ENCODE results near the gene ZNF185. TPM values are rescaled to one million over a fixed set of nuclear protein-coding genes. Genes with fewer than 3 reads are reported as not detected.
A peak's percentile ranks its signal among the peaks of the same experiment; 100 is the strongest.

Gene ZNF185
- total and polyA plus RNA-seq, 4 donors = 3.7 to 8.9 (median 7.5) TPM

DNA sequence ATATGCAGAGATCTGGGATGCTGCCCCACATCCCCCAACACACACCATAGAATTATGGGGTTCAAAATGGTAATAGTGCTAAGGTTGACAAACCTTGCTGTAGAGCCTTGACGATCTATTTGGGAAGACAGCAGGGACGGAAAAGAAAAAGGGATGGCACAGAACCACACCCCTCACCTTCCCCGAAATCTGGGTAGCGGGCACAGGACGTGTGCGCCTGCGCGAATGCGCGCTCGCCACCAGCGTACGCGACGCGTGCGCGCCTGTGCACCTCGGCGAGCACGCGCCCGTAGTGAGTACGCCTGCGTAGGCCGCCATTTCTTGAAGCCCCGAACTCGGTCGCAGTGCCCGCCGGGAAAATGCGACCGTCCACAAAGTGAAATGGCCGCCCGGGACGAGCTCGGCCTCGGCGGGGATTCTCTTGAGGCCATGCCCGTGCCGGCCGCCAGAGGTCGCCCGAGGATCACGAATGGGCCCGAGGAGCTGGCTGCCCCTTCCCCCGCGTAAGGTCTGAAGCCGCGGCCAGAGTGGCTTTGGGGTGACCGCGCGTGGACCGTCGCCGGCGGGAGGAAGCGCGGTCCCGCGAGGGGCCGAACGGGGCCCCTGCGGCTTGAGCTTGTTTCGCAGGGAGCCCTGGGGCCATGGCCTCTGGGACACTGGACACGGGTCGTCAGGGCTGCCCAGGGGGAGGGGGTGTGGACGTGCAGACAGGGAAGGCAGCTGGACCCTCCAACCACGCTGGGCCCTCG lies 43.6 kb downstream of the ZNF185 start:
- peak; percentile 68 to 98 (median 83) for DNase-seq (ENCODE audit: low read depth in 4 of 6, low spot score in 6 of 6)
- Histone ChIP-seq H3K27ac (ENCODE audit: low read depth, low read length) (peak overlapping the region; percentile 76), H3K27me3 (ENCODE audit: control insufficient read depth, insufficient read depth, low read length) (no peaks in the 10 kb centered on the region), H3K4me1 (ENCODE audit: control insufficient read depth, insufficient read depth, low read length) (peaks cover 4% of the 10 kb centered on the region), H3K9me3 (ENCODE audit: control insufficient read depth, insufficient read depth, low read length) (no peaks in the 10 kb centered on the region), H3K4me3 (ENCODE audit: low read depth, low read length) (peak overlapping the region; percentile 57), H3K36me3 (ENCODE audit: control insufficient read depth, insufficient read depth, low read length) (peaks cover 7% of the 10 kb centered on the region)
- WGBS (ENCODE audit: insufficient coverage) = 21% methylated on average over 67 of the region's 70 CpGs

DNA sequence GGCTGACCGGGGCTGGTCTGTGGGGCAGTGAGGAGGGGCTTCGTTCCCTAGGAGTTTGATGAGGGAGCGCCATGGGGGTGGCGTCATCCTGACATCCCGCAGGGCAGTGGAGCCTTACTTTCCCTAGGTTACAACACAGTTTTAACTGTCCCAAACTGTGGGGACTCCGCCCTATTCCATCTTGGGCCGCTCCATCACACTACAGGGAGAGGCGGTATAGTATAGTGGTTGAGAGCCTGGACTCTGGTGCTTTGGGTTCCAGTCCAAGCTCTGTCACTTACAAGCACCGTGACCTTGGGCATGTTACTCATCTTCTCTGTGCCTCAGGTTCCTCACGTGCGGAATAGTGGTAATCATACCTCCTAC lies 44.2 kb downstream of the ZNF185 start:
- Histone ChIP-seq H3K9me3 (ENCODE audit: control insufficient read depth, insufficient read depth, low read length) (no peaks in the 10 kb centered on the region), H3K4me3 (ENCODE audit: low read depth, low read length) (peak overlapping the region; percentile 57), H3K4me1 (ENCODE audit: control insufficient read depth, insufficient read depth, low read length) (peaks cover 4% of the 10 kb centered on the region), H3K36me3 (ENCODE audit: control insufficient read depth, insufficient read depth, low read length) (peaks cover 12% of the 10 kb centered on the region), H3K27ac (ENCODE audit: low read depth, low read length) (peak overlapping the region; percentile 76), H3K27me3 (ENCODE audit: control insufficient read depth, insufficient read depth, low read length) (no peaks in the 10 kb centered on the region)
- DNase-seq (ENCODE audit: low read depth in 4 of 6, low spot score in 6 of 6) = peak in 1 of 6 donors; percentile 0
- no CpG with 5 or more reads among the region's 11 CpGs for WGBS (ENCODE audit: insufficient coverage)

DNA sequence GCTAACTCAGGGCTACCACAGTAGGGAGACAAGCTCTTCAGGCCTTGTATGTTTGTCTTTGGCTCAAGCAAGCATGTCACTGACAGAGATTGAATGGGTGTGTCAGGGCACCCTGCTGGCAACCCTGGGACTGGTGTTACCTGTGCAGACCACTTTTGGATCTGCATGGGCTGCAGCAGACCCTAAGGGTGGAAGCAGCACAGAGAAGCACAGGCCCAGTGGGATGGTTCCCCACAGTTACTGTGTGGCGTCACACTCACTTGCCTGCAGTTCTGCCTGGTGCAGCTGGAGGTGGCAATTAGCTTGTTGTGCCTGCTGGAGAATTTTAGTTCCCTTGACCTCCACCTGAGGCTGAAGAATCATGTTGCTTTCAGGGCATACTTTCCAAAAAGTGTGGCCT lies 46.0 kb downstream of the ZNF185 start:
- Histone ChIP-seq H3K27ac (ENCODE audit: low read depth, low read length) (no peak overlapping the region), H3K27me3 (ENCODE audit: control insufficient read depth, insufficient read depth, low read length) (no peaks in the 10 kb centered on the region), H3K36me3 (ENCODE audit: control insufficient read depth, insufficient read depth, low read length) (peaks cover 12% of the 10 kb centered on the region), H3K9me3 (ENCODE audit: control insufficient read depth, insufficient read depth, low read length) (no peaks in the 10 kb centered on the region), H3K4me3 (ENCODE audit: low read depth, low read length) (no peak overlapping the region), H3K4me1 (ENCODE audit: control insufficient read depth, insufficient read depth, low read length) (peaks cover 4% of the 10 kb centered on the region)
- DNase-seq (ENCODE audit: low read depth in 4 of 6, low spot score in 6 of 6) = no peak
- WGBS (ENCODE audit: insufficient coverage) = 75% methylated on average over 1 of the region's 1 CpG

DNA sequence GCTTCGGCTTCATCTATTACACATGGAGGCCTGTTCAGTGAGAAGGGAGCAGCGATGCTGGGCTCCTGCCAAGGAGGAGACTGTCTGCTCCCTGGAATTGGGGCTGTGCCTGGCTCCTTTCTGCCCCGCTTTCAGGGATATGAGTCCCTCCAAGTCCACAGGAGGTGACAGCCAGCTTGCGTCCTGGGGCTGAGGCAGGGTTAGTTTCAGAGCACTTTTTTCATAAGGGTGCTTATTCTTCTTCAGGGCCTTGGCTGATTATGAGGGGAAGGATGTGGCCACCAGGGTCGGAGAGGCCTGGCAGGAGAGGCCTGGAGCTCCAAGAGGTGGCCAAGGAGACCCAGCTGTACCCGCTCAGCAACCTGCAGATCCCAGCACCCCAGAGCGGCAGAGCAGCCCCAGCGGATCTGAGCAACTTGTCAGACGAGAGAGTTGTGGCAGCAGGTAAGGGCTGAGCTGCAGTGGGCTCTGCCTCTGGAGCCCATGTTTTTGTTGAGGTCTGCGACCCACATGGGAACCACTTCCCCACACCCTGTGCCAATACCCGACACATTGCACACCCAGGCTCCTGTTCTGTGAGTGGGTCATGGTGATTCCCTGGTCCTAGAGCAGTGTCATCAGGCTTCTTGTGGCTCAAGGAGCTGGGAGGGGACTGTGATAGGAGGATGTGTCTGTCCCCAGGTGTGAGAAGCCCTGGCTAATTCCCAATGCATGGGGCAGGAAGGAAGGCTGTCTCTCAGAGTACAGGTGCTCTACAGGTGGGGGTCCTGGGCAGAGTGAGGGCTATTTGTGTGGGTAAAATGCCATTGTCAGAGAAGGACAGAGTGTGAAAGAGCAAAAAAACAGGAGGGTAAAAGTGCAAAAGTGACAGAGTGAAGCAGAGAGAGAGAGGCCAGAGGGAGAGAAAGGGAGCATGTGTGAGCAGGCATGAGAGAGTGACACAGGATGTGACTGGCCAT lies 47.4 kb downstream of the ZNF185 start:
- Histone ChIP-seq H3K27ac (ENCODE audit: low read depth, low read length) (no peak overlapping the region), H3K27me3 (ENCODE audit: control insufficient read depth, insufficient read depth, low read length) (no peaks in the 10 kb centered on the region), H3K36me3 (ENCODE audit: control insufficient read depth, insufficient read depth, low read length) (peaks cover 12% of the 10 kb centered on the region), H3K9me3 (ENCODE audit: control insufficient read depth, insufficient read depth, low read length) (no peaks in the 10 kb centered on the region), H3K4me1 (ENCODE audit: control insufficient read depth, insufficient read depth, low read length) (peaks cover 4% of the 10 kb centered on the region), H3K4me3 (ENCODE audit: low read depth, low read length) (no peak overlapping the region)
- WGBS (ENCODE audit: insufficient coverage) = 83% methylated on average over 8 of the region's 11 CpGs
- no peak for DNase-seq (ENCODE audit: low read depth in 4 of 6, low spot score in 6 of 6)

DNA sequence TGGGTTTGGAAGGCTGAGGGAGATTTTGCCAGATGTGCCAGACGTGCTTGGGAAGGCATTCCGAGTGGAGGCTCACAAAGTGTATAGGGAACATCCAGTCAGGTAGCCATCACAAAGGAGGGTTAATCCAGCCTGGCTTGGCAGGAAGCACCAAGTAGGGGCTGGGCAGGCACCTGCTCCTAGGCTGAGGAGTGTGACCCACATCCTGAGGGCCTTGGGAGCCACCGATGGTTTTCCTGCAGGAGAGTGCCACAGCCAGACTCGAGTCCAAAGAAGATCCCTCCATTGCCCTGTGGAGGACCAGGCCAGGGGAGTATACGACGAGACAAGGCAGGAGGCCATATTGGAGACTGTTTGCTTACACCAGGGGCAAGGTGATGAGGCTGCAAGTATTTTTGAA lies 48.8 kb downstream of the ZNF185 start:
- DNase-seq (ENCODE audit: low read depth in 4 of 6, low spot score in 6 of 6) = no peak
- Histone ChIP-seq H3K4me3 (ENCODE audit: low read depth, low read length) (no peak overlapping the region), H3K9me3 (ENCODE audit: control insufficient read depth, insufficient read depth, low read length) (no peaks in the 10 kb centered on the region), H3K27me3 (ENCODE audit: control insufficient read depth, insufficient read depth, low read length) (no peaks in the 10 kb centered on the region), H3K36me3 (ENCODE audit: control insufficient read depth, insufficient read depth, low read length) (peaks cover 12% of the 10 kb centered on the region), H3K4me1 (ENCODE audit: control insufficient read depth, insufficient read depth, low read length) (peaks cover 4% of the 10 kb centered on the region), H3K27ac (ENCODE audit: low read depth, low read length) (no peak overlapping the region)
- WGBS (ENCODE audit: insufficient coverage) = 88% methylated on average over 6 of the region's 6 CpGs

Other genes starting within 250 kb of the ZNF185 start
- not detected for gene MAGEA3, start 199.3 kb upstream of the ZNF185 start, total RNA-seq
- not detected for gene MAGEA3, start 199.3 kb upstream of the ZNF185 start, polyA plus RNA-seq (ENCODE audit: insufficient read length in 2 of 2)
- gene CSAG2, start 188.8 kb upstream of the ZNF185 start, total RNA-seq = not detected
- gene CSAG2, start 188.8 kb upstream of the ZNF185 start, polyA plus RNA-seq (ENCODE audit: insufficient read length in 2 of 2) = not detected
- not detected for gene MAGEA2B, start 183.4 kb upstream of the ZNF185 start, total RNA-seq
- not detected for gene MAGEA2B, start 183.4 kb upstream of the ZNF185 start, polyA plus RNA-seq (ENCODE audit: insufficient read length in 2 of 2)
- gene CSAG1, start 164.3 kb upstream of the ZNF185 start, total RNA-seq = under 1 TPM in 1 of 2 donors, not detected in 1; 0.33 TPM
- not detected for gene CSAG1, start 164.3 kb upstream of the ZNF185 start, polyA plus RNA-seq (ENCODE audit: insufficient read length in 2 of 2)
- not detected for gene MAGEA12, start 164.3 kb upstream of the ZNF185 start, total RNA-seq
- gene MAGEA12, start 164.3 kb upstream of the ZNF185 start, polyA plus RNA-seq (ENCODE audit: insufficient read length in 2 of 2) = under 1 TPM in 1 of 2 donors, not detected in 1; 0.12 TPM
- not detected for gene MAGEA2, start 144.2 kb upstream of the ZNF185 start, total RNA-seq
- gene MAGEA2, start 144.2 kb upstream of the ZNF185 start, polyA plus RNA-seq (ENCODE audit: insufficient read length in 2 of 2) = not detected
- not detected for gene CSAG3, start 138.8 kb upstream of the ZNF185 start, total RNA-seq
- gene CSAG3, start 138.8 kb upstream of the ZNF185 start, polyA plus RNA-seq (ENCODE audit: insufficient read length in 2 of 2) = not detected
- not detected for gene MAGEA6, start 128.4 kb upstream of the ZNF185 start, total RNA-seq
- gene MAGEA6, start 128.4 kb upstream of the ZNF185 start, polyA plus RNA-seq (ENCODE audit: insufficient read length in 2 of 2) = not detected
- gene CETN2, start 67.3 kb upstream of the ZNF185 start, total RNA-seq = 100 to 1,000 TPM in 1 of 2 donors, 10 to 100 TPM in 1; 34.1 to 129 TPM
- gene CETN2, start 67.3 kb upstream of the ZNF185 start, polyA plus RNA-seq (ENCODE audit: insufficient read length in 2 of 2) = 10 to 100 TPM; 77.5 to 99.1 TPM
- 10 to 100 TPM; 18.0 to 19.1 TPM for gene NSDHL, start 67.0 kb upstream of the ZNF185 start, total RNA-seq
- gene NSDHL, start 67.0 kb upstream of the ZNF185 start, polyA plus RNA-seq (ENCODE audit: insufficient read length in 2 of 2) = 10 to 100 TPM; 38.4 to 49.5 TPM
- 1 to 10 TPM; 1.5 to 3.3 TPM for gene PNMA5, start 96.0 kb downstream of the ZNF185 start, total RNA-seq
- 1 to 10 TPM; 4.9 to 6.6 TPM for gene PNMA5, start 96.0 kb downstream of the ZNF185 start, polyA plus RNA-seq (ENCODE audit: insufficient read length in 2 of 2)
- gene PNMA3, start 158.4 kb downstream of the ZNF185 start, total RNA-seq = 10 to 100 TPM; 15.8 to 24.8 TPM
- gene PNMA3, start 158.4 kb downstream of the ZNF185 start, polyA plus RNA-seq (ENCODE audit: insufficient read length in 2 of 2) = 10 to 100 TPM; 50.6 to 63.7 TPM
- gene PNMA6A, start 174.4 kb downstream of the ZNF185 start, total RNA-seq = 10 to 100 TPM; 16.3 to 21.0 TPM
- gene PNMA6A, start 174.4 kb downstream of the ZNF185 start, polyA plus RNA-seq (ENCODE audit: insufficient read length in 2 of 2) = 10 to 100 TPM; 41.3 to 47.1 TPM